Panc1 (cell line): ENCODE data around the gene RAPGEF5. TPM values are rescaled to one million over a fixed set of nuclear protein-coding genes. Genes with fewer than 3 reads are reported as not detected.

Experiments used
- ATAC-seq: fragments of 200-7000 bp; cut with Tn5 transposase; 2 replicates; pipeline ENCODE4 v1.9.1; 2020; ENCODE audit warnings: mild to moderate bottlenecking, moderate library complexity
- BruUV-seq: library from RNA; stranded (reverse); fragments of 400-500 nt; replicated peaks from 2 replicates; lab custom pipeline; 2021; lab: Mats Ljungman, UMichigan
- CTCF ChIA-PET: fragments of 300-600 bp; sonication (Branson Sonifier 250); formaldehyde crosslinking; loops from one replicate; lab custom pipeline; 2022; ENCODE audit warnings: antibody characterized with exemption; lab: Charles Lee
- POLR2A ChIA-PET: fragments of 300-600 bp; sonication (Branson Sonifier 250); formaldehyde crosslinking; loops from one replicate; lab custom pipeline; 2022; ENCODE audit warnings: antibody characterized with exemption; lab: Charles Lee
- DNase-seq: peaks from one replicate; pipeline ENCODE4 v3.0.0-alpha.2; 2010; ENCODE audit warnings: low read depth, low spot score
- H3K27ac ChIP-seq: 2 replicates; pipeline ENCODE4 v1.5.1; 2011; ENCODE audit warnings: mild to moderate bottlenecking, low read length, inconsistent platforms
- H3K27me3 ChIP-seq: fragments of 200-500 bp; sonication (Bioruptor generic); 2 replicates; pipeline ENCODE4 v1.6.0; 2014; ENCODE audit warnings: low read length, inconsistent platforms; ENCODE audit not compliant: control insufficient read depth, insufficient read depth
- H3K36me3 ChIP-seq: fragments of 200-500 bp; sonication (Bioruptor generic); 2 replicates; pipeline ENCODE4 v1.5.1; 2014; ENCODE audit warnings: inconsistent platforms, mild to moderate bottlenecking, low read length, moderate library complexity; ENCODE audit not compliant: control insufficient read depth, insufficient read depth
- H3K4me1 ChIP-seq: 2 replicates; pipeline ENCODE4 v1.5.1; 2011; ENCODE audit warnings: inconsistent platforms, mild to moderate bottlenecking, low read length, moderate library complexity; ENCODE audit not compliant: control insufficient read depth, insufficient read depth
- H3K4me3 ChIP-seq, 2 experiments: 2 replicates each; pipeline ENCODE4 v1.5.1; 2011 to 2012; ENCODE audit warnings: low read depth in 2 of 2, low read length in 2 of 2, mild to moderate bottlenecking in 2 of 2, inconsistent platforms in 1 of 2, moderate library complexity in 1 of 2
- H3K9me3 ChIP-seq: fragments of 200-500 bp; sonication (Bioruptor generic); 2 replicates; pipeline ENCODE4 v1.5.1; 2014; ENCODE audit warnings: low read depth, mild to moderate bottlenecking, inconsistent platforms, low read length, moderate library complexity; ENCODE audit not compliant: control insufficient read depth, insufficient read depth
- CTCF ChIP-seq: fragments of 450-650 bp; IDR thresholded peaks from 2 replicates; pipeline ENCODE4 v1.5.1; 2017; ENCODE audit warnings: mild to moderate bottlenecking
- POLR2AphosphoS5 ChIP-seq: IDR thresholded peaks from 2 replicates; pipeline ENCODE4 v1.6.1; 2012; ENCODE audit warnings: mild to moderate bottlenecking, low read depth, low read length, moderate library complexity
- REST ChIP-seq, 2 experiments: IDR thresholded peaks; 2 replicates each; pipeline ENCODE4 v1.6.1; 2011 to 2012; ENCODE audit warnings: low read depth in 2 of 2, control low read depth in 1 of 2, low read length in 1 of 2, mild to moderate bottlenecking in 1 of 2, moderate library complexity in 1 of 2; ENCODE audit not compliant: insufficient read depth in 1 of 2
- SIN3A ChIP-seq: IDR thresholded peaks from 2 replicates; pipeline ENCODE4 v1.6.1; 2012; ENCODE audit warnings: low read depth, mild to moderate bottlenecking, low read length, moderate library complexity, borderline replicate concordance; ENCODE audit not compliant: insufficient read depth
- TCF7L2 ChIP-seq: IDR thresholded peaks from 2 replicates; pipeline ENCODE4 v1.6.1; 2011; ENCODE audit warnings: mild to moderate bottlenecking, low read depth, low read length, inconsistent platforms
- in situ Hi-C: cut with HindIII; loops from 2 replicates; pipeline ENCODE4 v1.10.0; 2016; ENCODE audit warnings: low sequenced_read_pairs, low pct_unique_long_range_greater_than_20kb
- intact Hi-C: fragments of 100-400 bp; cut with micrococcal nuclease; formaldehyde crosslinking; loops from one replicate; pipeline ENCODE4 v1.10.0; 2022; ENCODE audit not compliant: unreplicated experiment
- total RNA-seq: library from RNA; stranded (reverse); gene quantifications from one replicate; pipeline ENCODE4 v1.2.1, GENCODE V29; 2021; ENCODE audit not compliant: unreplicated experiment

The RAPGEF5 gene
- total RNA-seq, 1 experiment from 2014 or later, result 1.4 TPM

GRCh38 chr7:22213081-22213480, 143.9 kb downstream of the RAPGEF5 start:
- TF ChIP-seq CTCF (no peak), TCF7L2 (no peak), POLR2AphosphoS5 (no peak), SIN3A (no peak), REST (IDR thresholded peaks at IDR 0.05; ENCODE audit: insufficient read depth in 1 of 2, low read depth in 2 of 2, low read length in 1 of 2) (no peak)
- Histone ChIP-seq H3K27ac (no peak overlapping the region), H3K9me3 (no peaks in the 10 kb centered on the region), H3K4me3 (no peak overlapping the region), H3K27me3 (no peaks in the 10 kb centered on the region; the same call in 1 of the 2 replicates), H3K36me3 (no peaks in the 10 kb centered on the region), H3K4me1 (no peaks in the 10 kb centered on the region)
- in situ Hi-C loops (no loop called here), intact Hi-C loops (no loop called here)
- DNase-seq (no peak), ATAC-seq (no peak)
- BruUV-seq, result no TSS peak
- ChIA-PET CTCF (no interaction called here), POLR2A (no interaction called here)

GRCh38 chr7:22210967-22211366, 146.0 kb downstream of the RAPGEF5 start:
- POLR2A ChIA-PET, result no interaction called here
- CTCF ChIA-PET, result no interaction called here
- Histone ChIP-seq H3K27me3 (no peaks in the 10 kb centered on the region; the same call in 1 of the 2 replicates), H3K36me3 (no peaks in the 10 kb centered on the region), H3K9me3 (no peaks in the 10 kb centered on the region), H3K4me1 (no peaks in the 10 kb centered on the region), H3K4me3 (no peak overlapping the region), H3K27ac (no peak overlapping the region)
- TF ChIP-seq SIN3A (no peak), TCF7L2 (no peak), CTCF (no peak), POLR2AphosphoS5 (no peak), REST (IDR thresholded peaks at IDR 0.05; ENCODE audit: insufficient read depth in 1 of 2, low read depth in 2 of 2, low read length in 1 of 2) (no peak)
- DNase-seq (no peak), ATAC-seq (no peak)
- in situ Hi-C loops (no loop called here), intact Hi-C loops (no loop called here)
- no TSS peak for BruUV-seq
